Neural cell (in vitro differentiated cells): ENCODE data around the gene TMEM184C. TPM values are rescaled to one million over a fixed set of nuclear protein-coding genes. Genes with fewer than 3 reads are reported as not detected.

Source experiments
- H2AFZ ChIP-seq: fragments of 200-600, 300-800 bp; sonication (generic), shearing (Covaris generic); 2 replicates; pipeline ENCODE4 v1.6.0; 2014; ENCODE audit warnings: low read depth, mild to moderate bottlenecking, antibody characterized with exemption, low read length, moderate library complexity
- H3F3A ChIP-seq: fragments of 200-600 bp; shearing (Covaris generic); 2 replicates; pipeline ENCODE4 v1.6.1; 2016; ENCODE audit warnings: mild to moderate bottlenecking, moderate library complexity, mixed read lengths, antibody characterized with exemption, low read length; ENCODE audit not compliant: insufficient read depth, poor library complexity, severe bottlenecking
- H3K27ac ChIP-seq: fragments of 200-600, 300-800 bp; sonication (generic), shearing (Covaris generic); 2 replicates; pipeline ENCODE4 v1.5.1; 2014; ENCODE audit warnings: mild to moderate bottlenecking, low read length, moderate library complexity
- H3K27me3 ChIP-seq: fragments of 300-800, 200-600 bp; sonication (generic), shearing (Covaris generic); 2 replicates; pipeline ENCODE4 v1.6.0; 2014; ENCODE audit warnings: mild to moderate bottlenecking, low read depth, low read length, moderate library complexity; ENCODE audit not compliant: insufficient read depth
- H3K36me3 ChIP-seq: fragments of 300-800, 200-600 bp; sonication (generic), shearing (Covaris generic); 2 replicates; pipeline ENCODE4 v1.5.1; 2014; ENCODE audit warnings: mild to moderate bottlenecking, antibody characterized with exemption, low read length, moderate library complexity; ENCODE audit not compliant: insufficient read depth
- H3K4me2 ChIP-seq: fragments of 300-800, 200-600 bp; sonication (generic), shearing (Covaris generic); 2 replicates; pipeline ENCODE4 v1.6.0; 2014; ENCODE audit warnings: mild to moderate bottlenecking, low read length
- H3K4me3 ChIP-seq: fragments of 300-800, 200-600 bp; sonication (generic), shearing (Covaris generic); 2 replicates; pipeline ENCODE4 v1.5.1; 2014; ENCODE audit warnings: mild to moderate bottlenecking, low read length, moderate library complexity
- H3K79me2 ChIP-seq: fragments of 200-600 bp; shearing (Covaris generic); replicated peaks from 2 replicates; pipeline ENCODE4 v1.6.0; 2014; ENCODE audit warnings: mild to moderate bottlenecking, low read length, moderate library complexity; ENCODE audit not compliant: insufficient read depth
- H3K9ac ChIP-seq: fragments of 300-800, 200-600 bp; sonication (generic), shearing (Covaris generic); 2 replicates; pipeline ENCODE4 v1.6.1; 2016; ENCODE audit warnings: mild to moderate bottlenecking, low read length, mixed read lengths
- H3K9me2 ChIP-seq: fragments of 200-600 bp; shearing (Covaris generic); 2 replicates; pipeline ENCODE4 v1.6.1; 2016; ENCODE audit warnings: mild to moderate bottlenecking, low read length, mixed read lengths; ENCODE audit not compliant: insufficient read depth
- H3K9me3 ChIP-seq: fragments of 200-600, 300-800 bp; sonication (generic), shearing (Covaris generic); 2 replicates; pipeline ENCODE4 v1.6.1; 2016; ENCODE audit warnings: mild to moderate bottlenecking, mixed run types, low read length, moderate library complexity, mixed read lengths
- H4K20me1 ChIP-seq: fragments of 200-600 bp; shearing (Covaris generic); 2 replicates; pipeline ENCODE4 v1.6.1; 2016; ENCODE audit warnings: mild to moderate bottlenecking, mixed run types; ENCODE audit not compliant: insufficient read depth
- CTCF ChIP-seq: fragments of 450-650 bp; IDR thresholded peaks from 2 replicates; pipeline ENCODE4 v1.5.1; 2014; ENCODE audit warnings: antibody characterized with exemption, mild to moderate bottlenecking, moderate library complexity; ENCODE audit not compliant: poor library complexity, severe bottlenecking
- EP300 ChIP-seq: fragments of 450-650 bp; conservative IDR thresholded peaks from 2 replicates; pipeline ENCODE4 v1.6.1; 2014; ENCODE audit warnings: antibody characterized with exemption, mild to moderate bottlenecking, moderate library complexity; ENCODE audit not compliant: poor library complexity, severe bottlenecking
- EZH2 ChIP-seq: fragments of 200-600, 300-800 bp; shearing (Covaris generic), sonication (generic); IDR thresholded peaks from 2 replicates; pipeline ENCODE4 v1.6.1; 2014; ENCODE audit warnings: antibody characterized with exemption, low read length, borderline replicate concordance, mild to moderate bottlenecking; ENCODE audit not compliant: insufficient read depth, poor library complexity, severe bottlenecking
- MXI1 ChIP-seq: fragments of 450-650 bp; conservative IDR thresholded peaks from 2 replicates; pipeline ENCODE4 v1.6.1; 2014; ENCODE audit warnings: antibody characterized with exemption, mild to moderate bottlenecking; ENCODE audit not compliant: poor library complexity, severe bottlenecking
- POLR2AphosphoS5 ChIP-seq: IDR thresholded peaks from 2 replicates; pipeline ENCODE4 v1.6.1; 2012
- RAD21 ChIP-seq: fragments of 450-650 bp; conservative IDR thresholded peaks from 2 replicates; pipeline ENCODE4 v1.6.1; 2014; ENCODE audit warnings: antibody characterized with exemption, mild to moderate bottlenecking, moderate library complexity
- REST ChIP-seq: IDR thresholded peaks from 2 replicates; pipeline ENCODE4 v1.6.1; 2012; ENCODE audit warnings: borderline replicate concordance
- SMC3 ChIP-seq: fragments of 450-650 bp; conservative IDR thresholded peaks from 2 replicates; pipeline ENCODE4 v1.6.1; 2014; ENCODE audit warnings: antibody characterized with exemption, mild to moderate bottlenecking, moderate library complexity; ENCODE audit not compliant: poor library complexity
- TAF1 ChIP-seq: IDR thresholded peaks from 2 replicates; pipeline ENCODE4 v1.6.1; 2012; ENCODE audit warnings: low read depth
- polyA plus RNA-seq: library from polyadenylated mRNA; depleted of rRNA; stranded (reverse); fragments of >200 nt; gene quantifications from 2 replicates; pipeline ENCODE4 v1.2.3, GENCODE V29; 2014

The TMEM184C gene
- polyA plus RNA-seq, 1 donor from 2014 or later: 48.8 TPM

DNA sequence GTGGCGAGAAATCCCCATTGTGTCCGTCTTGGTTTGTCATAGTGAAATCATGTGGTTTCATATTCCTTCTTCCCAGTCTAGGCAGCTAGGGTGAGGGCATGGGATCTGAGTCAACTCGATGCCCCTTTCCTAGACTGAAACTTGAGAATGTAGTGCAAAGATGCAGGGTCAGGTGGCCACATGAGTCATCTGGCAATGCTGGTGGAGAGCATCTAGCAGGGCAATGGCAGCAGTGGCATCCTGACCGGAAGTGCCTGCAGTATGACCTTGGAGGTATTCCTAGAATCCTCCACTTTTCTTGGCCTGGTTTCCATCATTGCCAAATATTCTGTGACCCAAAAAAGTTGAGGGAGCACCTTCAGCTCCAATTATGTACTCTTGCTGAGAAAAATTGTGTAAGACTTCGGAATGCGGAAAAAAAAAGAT, 39.1 kb upstream of the TMEM184C start:
- Histone ChIP-seq H3K9ac (no peak overlapping the region), H4K20me1 (no peaks in the 10 kb centered on the region), H3K4me3 (no peak overlapping the region), H3K36me3 (no peaks in the 10 kb centered on the region), H3K27me3 (no peaks in the 10 kb centered on the region), H3K27ac (no peak overlapping the region), H2AFZ (no peak overlapping the region), H3K79me2 (no peaks in the 10 kb centered on the region), H3K4me2 (no peak overlapping the region), H3F3A (no peaks in the 10 kb centered on the region), H3K9me2 (no peaks in the 10 kb centered on the region), H3K9me3 (no peaks in the 10 kb centered on the region)
- no peak for TF ChIP-seq REST

DNA sequence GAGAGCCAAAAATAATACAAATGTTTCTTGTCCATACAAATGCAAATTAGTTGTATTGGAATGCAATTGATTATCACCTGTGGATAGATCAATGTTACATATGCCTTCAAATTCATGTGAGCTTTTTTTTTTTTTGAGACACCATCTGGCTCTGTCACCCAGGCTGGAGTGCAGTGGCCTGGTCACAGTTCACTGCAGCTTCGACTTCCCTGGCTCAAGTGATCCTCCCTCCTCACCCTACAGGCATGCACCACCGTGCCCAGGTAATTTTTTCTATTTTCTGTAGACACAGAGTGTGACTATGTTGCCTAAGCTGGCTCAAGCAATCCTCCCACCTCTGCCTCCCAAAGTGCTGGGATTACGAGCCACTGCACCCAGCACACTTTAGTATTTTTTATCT, 38.6 kb upstream of the TMEM184C start:
- Histone ChIP-seq H3K9me3 (no peaks in the 10 kb centered on the region), H2AFZ (no peak overlapping the region), H3K4me2 (no peak overlapping the region), H3F3A (no peaks in the 10 kb centered on the region), H3K27ac (no peak overlapping the region), H3K9me2 (no peaks in the 10 kb centered on the region), H3K4me3 (no peak overlapping the region), H3K79me2 (no peaks in the 10 kb centered on the region), H4K20me1 (no peaks in the 10 kb centered on the region), H3K36me3 (no peaks in the 10 kb centered on the region), H3K9ac (no peak overlapping the region), H3K27me3 (no peaks in the 10 kb centered on the region)
- TF ChIP-seq SMC3: no peak
- no peak for TF ChIP-seq TAF1
- TF ChIP-seq CTCF: no peak
- TF ChIP-seq EZH2: no peak
- no peak for TF ChIP-seq EP300
- TF ChIP-seq RAD21: no peak
- no peak for TF ChIP-seq REST
- no peak for TF ChIP-seq POLR2AphosphoS5
- TF ChIP-seq MXI1: no peak
